IPS-NIHi7 (cell line): ENCODE measurements around the gene SCP2.
A peak's percentile ranks its signal among the peaks of the same experiment; 100 is the strongest.

ENCODE experiments used
- DNase-seq: peaks from one replicate; pipeline ENCODE4 v3.0.0; 2012; ENCODE audit warnings: mixed read lengths; ENCODE audit errors: extremely low spot score

The SCP2 gene

GRCh38 chr1:52927212-52928014, at the start of gene SCP2:
Gene SCP2 (plus strand): TSS chr1:52927276. CDS start chr1:52927397, 121 bp downstream.
- peak; percentile 91 for DNase-seq

GRCh38 chr1:52877554-52877953, 49.5 kb upstream of the SCP2 start:
- no peak for DNase-seq

GRCh38 chr1:52880206-52880605, 46.9 kb upstream of the SCP2 start:
- DNase-seq: no peak

GRCh38 chr1:52887483-52887882, 39.6 kb upstream of the SCP2 start:
- no peak for DNase-seq

- no peak for DNase-seq
These were observed 34.5 kb upstream of the SCP2 start for GRCh38 chr1:52892424-52893215.

GRCh38 chr1:52899445-52899894, 27.6 kb upstream of the SCP2 start:
- no peak for DNase-seq

- DNase-seq: no peak
These were observed 26.7 kb upstream of the SCP2 start for GRCh38 chr1:52900402-52900801.

- no peak for DNase-seq
These were observed 25.7 kb upstream of the SCP2 start for GRCh38 chr1:52901384-52901783.

- no peak for DNase-seq
These were observed 22.7 kb upstream of the SCP2 start for GRCh38 chr1:52904208-52904926.

GRCh38 chr1:52904927-52905698, 22.0 kb upstream of the SCP2 start:
- peak; percentile 95 for DNase-seq

- DNase-seq: no peak
These were observed 20.9 kb upstream of the SCP2 start for GRCh38 chr1:52906135-52906603.

GRCh38 chr1:52907068-52907811, 19.8 kb upstream of the SCP2 start:
- DNase-seq: no peak

- no peak for DNase-seq
These were observed 19.3 kb upstream of the SCP2 start for GRCh38 chr1:52907812-52908153.

GRCh38 chr1:52911541-52911940, 15.5 kb upstream of the SCP2 start:
- DNase-seq: no peak

- no peak for DNase-seq
These were observed 14.1 kb upstream of the SCP2 start for GRCh38 chr1:52913014-52913413.

- peak; percentile 65 for DNase-seq
These were observed 13.5 kb upstream of the SCP2 start for GRCh38 chr1:52913537-52913936.

- DNase-seq: no peak
These were observed 12.6 kb upstream of the SCP2 start for GRCh38 chr1:52914463-52914862.

GRCh38 chr1:52915211-52915854, 11.7 kb upstream of the SCP2 start:
- DNase-seq: no peak

GRCh38 chr1:52915855-52916220, 11.2 kb upstream of the SCP2 start:
- DNase-seq: no peak

- no peak for DNase-seq
These were observed 10.7 kb upstream of the SCP2 start for GRCh38 chr1:52916241-52916975.
